ENCODE results near the gene KLHL6.

GRCh38 chr3:183489455-183490210 is 65.9 kb downstream of the KLHL6 start:
- TF ChIP-seq GATA3 (IDR thresholded peaks at IDR 0.05; ENCODE audit: low read depth, low read length), result no peak
- no peak for TF ChIP-seq GATA2 (IDR thresholded peaks at IDR 0.05; ENCODE audit: low read depth, low read length)

All from SH-SY5Y (cell line).